Stomach (tissue), 4 donors: ENCODE data around the gene CASP8AP2.

Experiments
- CTCF ChIP-seq, 7 experiments: fragments of 450-650 bp in 4 of 7; fragments of 200-600 bp in 3 of 7; sonication (generic) in 3 of 7; IDR thresholded peaks; one replicate each; pipeline ENCODE4 v1.5.1; 2016 to 2019; ENCODE audit warnings: antibody characterized with exemption in 7 of 7, control low read depth in 2 of 7, mild to moderate bottlenecking in 1 of 7
- EP300 ChIP-seq: sonication (generic); formaldehyde crosslinking; IDR thresholded peaks from one replicate; pipeline ENCODE4 v1.6.1; 2017; ENCODE audit warnings: antibody characterized with exemption
- POLR2A ChIP-seq, 4 donors: fragments of 450-650 bp; IDR thresholded peaks; one replicate each; pipeline ENCODE4 v1.6.1; 2016; ENCODE audit warnings: antibody characterized with exemption in 4 of 4, control low read depth in 2 of 4, mild to moderate bottlenecking in 1 of 4, moderate library complexity in 1 of 4
- POLR2AphosphoS5 ChIP-seq, 3 donors: sonication (generic); formaldehyde crosslinking; IDR thresholded peaks; one replicate each; pipeline ENCODE4 v1.6.1; 2016; ENCODE audit warnings: antibody characterized with exemption in 3 of 3

- TF ChIP-seq POLR2A (IDR thresholded peaks at IDR 0.05) (no peak), CTCF (IDR thresholded peaks at IDR 0.05) (no peak), POLR2AphosphoS5 (IDR thresholded peaks at IDR 0.05) (no peak), EP300 (no peak)
These were observed 26.4 kb upstream of the CASP8AP2 start for GRCh38 chr6:89803271-89803670.
